Omental fat pad (tissue), 4 donors: ENCODE results near the gene ERAL1. TPM values are rescaled to one million over a fixed set of nuclear protein-coding genes. Genes with fewer than 3 reads are reported as not detected.

Source experiments
- ATAC-seq: fragments of 150-250 bp; one replicate; pipeline ENCODE4 v1.9.1; 2016; ENCODE audit warnings: mild to moderate bottlenecking, moderate library complexity; ENCODE audit not compliant: low FRiP score
- DNase-seq: peaks from one replicate; pipeline ENCODE4 v3.0.0-alpha.2; 2019; ENCODE audit warnings: low spot score
- total RNA-seq, 4 donors: library from RNA; depleted of rRNA; stranded (reverse); fragments of >200 nt; gene quantifications; one replicate each; pipeline ENCODE4 v1.1.0, GENCODE V29; 2016
- TF ChIP-seq, protein P1 (sequence below), 3 donors: fragments of 450-650 bp; IDR thresholded peaks; one replicate each; pipeline ENCODE4 v1.5.1; 2016 to 2017; ENCODE audit warnings: antibody characterized with exemption in 3 of 3, mild to moderate bottlenecking in 3 of 3, moderate library complexity in 2 of 3

Gene ERAL1
- 10 to 100 TPM; 21.3 to 35.9 (median 27.8) TPM for total RNA-seq

DNA sequence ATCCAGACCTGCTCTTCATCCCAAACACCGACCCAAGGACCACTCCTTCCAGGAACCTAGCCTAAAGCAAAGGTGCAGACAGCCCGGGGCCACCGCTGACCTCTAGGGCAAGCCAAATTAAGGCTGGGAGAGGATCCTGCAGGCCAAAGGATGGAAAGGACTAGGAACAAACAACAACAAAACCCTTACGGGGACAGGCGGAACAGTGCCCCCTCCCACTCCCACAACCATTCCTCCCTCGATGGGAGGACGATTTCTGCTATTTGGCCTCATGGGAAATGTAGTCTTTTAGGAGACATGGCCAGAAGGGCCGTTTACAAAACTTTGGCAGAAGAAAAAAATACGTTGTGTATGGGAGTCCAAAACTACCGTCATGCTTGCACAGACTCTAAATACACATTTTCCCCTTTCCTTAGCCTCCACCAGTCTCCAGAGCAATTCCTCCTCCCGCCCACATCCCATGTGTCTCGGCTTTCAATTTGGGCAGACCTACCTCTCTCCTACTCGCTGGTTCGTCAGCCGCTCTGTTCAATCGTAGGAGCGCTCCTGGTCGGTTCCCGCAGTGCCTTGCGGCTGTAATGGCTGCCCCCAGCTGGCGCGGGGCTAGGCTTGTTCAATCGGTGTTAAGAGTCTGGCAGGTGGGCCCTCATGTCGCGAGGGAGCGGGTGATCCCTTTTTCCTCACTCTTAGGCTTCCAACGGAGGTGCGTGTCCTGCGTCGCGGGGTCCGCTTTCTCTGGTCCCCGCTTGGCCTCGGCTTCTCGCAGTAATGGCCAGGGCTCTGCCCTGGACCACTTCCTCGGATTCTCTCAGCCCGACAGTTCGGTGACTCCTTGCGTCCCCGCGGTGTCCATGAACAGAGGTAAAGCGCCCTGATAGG, at the start of gene ERAL1:
Gene ERAL1, plus strand, starts transcription at position 560 of the 879 bp plus-strand sequence. Its CDS starts 19 bp downstream, at position 579.
- DNase-seq (peak; percentile 59), ATAC-seq (peak; percentile 97)

DNA sequence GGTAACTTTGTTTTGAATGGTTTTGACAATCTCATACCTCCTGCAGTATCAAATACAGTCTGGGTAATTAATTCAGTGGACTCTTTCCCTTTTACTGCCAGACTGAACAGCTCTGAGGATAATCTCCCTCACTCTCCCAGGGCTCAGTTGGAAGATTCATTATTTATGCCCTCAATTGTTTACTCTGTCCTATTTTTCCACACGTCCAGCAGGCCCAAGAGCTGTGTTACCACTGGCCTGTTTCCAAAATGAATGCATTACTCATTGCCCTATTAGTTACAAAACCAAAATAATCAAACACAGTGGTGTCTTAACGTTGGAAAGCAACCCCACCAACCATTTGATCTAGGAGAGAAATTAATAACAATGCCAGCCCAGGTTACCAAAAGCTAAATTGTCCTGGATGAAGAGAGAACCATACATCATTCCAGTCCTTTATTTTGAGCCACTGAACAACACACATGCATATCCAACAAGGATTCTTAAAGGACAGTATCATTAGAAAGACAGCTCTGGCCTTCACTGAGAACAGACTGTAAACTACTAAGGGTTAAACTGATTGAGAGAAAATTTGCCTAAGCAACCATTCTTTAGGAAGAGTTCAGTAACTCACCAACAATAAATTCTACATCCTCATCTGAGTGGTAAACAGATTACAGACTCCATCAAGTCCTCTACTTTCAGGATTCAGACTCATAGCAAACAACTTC, 46.7 kb upstream of the ERAL1 start:
- ATAC-seq (peak; percentile 33), DNase-seq (no peak)
- TF ChIP-seq, protein P1, sequence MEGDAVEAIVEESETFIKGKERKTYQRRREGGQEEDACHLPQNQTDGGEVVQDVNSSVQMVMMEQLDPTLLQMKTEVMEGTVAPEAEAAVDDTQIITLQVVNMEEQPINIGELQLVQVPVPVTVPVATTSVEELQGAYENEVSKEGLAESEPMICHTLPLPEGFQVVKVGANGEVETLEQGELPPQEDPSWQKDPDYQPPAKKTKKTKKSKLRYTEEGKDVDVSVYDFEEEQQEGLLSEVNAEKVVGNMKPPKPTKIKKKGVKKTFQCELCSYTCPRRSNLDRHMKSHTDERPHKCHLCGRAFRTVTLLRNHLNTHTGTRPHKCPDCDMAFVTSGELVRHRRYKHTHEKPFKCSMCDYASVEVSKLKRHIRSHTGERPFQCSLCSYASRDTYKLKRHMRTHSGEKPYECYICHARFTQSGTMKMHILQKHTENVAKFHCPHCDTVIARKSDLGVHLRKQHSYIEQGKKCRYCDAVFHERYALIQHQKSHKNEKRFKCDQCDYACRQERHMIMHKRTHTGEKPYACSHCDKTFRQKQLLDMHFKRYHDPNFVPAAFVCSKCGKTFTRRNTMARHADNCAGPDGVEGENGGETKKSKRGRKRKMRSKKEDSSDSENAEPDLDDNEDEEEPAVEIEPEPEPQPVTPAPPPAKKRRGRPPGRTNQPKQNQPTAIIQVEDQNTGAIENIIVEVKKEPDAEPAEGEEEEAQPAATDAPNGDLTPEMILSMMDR (IDR thresholded peaks at IDR 0.05) = no peak

More for the DNA sequence above, at the start of gene ERAL1:
- TF ChIP-seq, protein P1 (IDR thresholded peaks at IDR 0.05) = no peak

DNA sequence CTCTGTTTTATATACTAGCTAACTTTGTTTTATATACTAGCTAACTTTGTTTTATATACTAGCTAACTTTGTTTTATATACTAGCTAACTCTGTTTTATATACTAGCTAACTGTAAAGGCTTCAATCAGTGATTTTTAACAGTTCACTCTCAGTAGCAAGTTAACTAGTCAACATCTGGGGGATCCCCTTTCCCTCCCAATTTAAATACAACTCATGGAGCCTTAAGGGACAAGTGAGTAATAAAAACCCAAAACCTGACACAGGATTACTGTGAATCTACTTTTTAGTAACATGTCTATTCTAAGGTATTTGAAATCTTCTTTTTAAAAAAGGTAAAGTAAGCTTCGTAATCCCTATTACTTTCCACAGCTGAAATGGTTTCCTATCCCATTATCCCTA, 44.4 kb upstream of the ERAL1 start:
- TF ChIP-seq, protein P1 (IDR thresholded peaks at IDR 0.05) = no peak
- ATAC-seq (no peak), DNase-seq (no peak)

DNA sequence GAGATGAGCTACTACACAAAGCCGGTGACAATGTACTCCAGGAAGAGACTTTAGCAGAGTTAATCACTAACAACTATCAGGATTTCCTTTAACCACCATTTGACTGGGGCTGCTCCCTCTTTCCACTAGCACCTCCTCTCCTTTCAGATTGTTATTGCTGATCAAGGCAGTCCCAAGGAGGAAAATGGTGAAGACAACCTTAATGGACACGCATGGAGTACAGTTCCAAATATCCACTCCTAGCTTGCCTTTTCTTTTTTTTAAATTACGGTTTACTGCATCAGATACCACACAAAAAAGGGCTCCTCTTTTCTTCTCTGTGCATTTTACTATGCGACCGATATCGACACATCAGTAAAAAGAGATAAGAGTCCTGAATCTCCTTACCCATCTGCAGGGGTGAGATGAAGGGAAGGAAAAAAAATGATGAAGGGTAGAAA, 43.1 kb upstream of the ERAL1 start:
- ATAC-seq (no peak), DNase-seq (no peak)
- TF ChIP-seq, protein P1 (IDR thresholded peaks at IDR 0.05) = no peak

DNA sequence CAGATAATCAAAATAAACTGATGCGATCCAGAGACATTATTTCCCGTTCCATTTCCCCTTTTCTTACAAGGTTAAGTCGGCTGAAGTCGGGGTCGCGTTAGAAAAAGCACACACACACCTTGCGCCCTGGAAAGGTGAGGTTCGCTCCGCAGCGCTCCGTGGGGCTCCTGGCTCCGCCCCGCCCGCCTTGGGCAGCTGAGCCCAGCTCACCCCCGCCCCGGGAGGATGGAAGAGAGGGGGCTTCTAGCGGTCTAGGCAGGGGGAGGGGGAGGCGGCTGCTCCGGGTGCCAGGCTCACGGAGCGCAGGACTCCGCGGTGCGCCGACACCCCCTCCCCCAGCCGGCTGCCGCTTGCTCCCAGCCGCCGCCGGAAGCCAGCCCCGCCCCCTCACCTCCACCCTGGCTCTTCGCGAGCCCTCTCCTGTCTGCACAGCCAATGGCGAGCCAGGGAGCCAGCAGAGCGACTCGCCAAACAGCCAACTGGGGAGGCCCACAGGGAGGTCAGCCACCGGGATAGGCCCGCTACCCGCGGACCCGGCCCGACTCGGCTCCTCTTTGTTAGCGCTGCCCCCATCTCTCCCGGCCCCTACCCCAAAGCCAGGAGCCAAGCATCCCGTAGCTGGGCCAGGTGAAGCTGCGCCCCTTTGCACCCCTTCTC, 42.6 kb upstream of the ERAL1 start:
- DNase-seq (peak; percentile 77), ATAC-seq (peak; percentile 99)
- TF ChIP-seq, protein P1 (IDR thresholded peaks at IDR 0.05) = no peak

DNA sequence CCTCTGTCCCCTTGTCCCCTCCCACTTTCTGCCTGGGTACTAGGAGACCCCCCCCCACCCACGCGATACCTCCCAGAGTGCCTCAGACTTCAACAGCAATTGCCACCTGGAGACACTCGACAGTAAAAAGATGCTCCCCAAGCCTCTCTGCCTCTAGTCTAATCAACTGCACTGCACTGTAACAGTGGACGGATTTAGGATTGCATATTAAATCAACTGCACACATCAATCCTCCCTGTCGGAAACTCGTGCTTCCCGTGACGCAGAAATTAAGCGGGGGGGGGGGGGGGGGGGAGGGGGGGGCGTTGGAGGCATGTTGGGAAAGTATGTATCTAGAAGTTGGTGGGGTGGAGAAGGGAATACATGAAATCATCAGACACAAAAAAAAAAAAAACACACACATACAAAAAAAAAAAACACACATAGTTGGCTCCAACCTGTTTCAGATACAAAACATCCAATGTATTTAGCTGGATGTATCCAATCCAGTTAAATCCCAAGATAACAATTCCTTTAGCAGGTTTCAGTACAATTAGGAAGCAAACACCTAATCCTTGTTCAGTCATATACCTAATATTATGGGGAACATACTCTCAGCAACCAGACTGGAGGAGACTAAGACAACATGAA, 42.0 kb upstream of the ERAL1 start:
- ATAC-seq (peak; percentile 34), DNase-seq (no peak)
- TF ChIP-seq, protein P1 (IDR thresholded peaks at IDR 0.05) = no peak
